GM18505 (cell line): ENCODE results near the gene RIPK4.

Experiments used
- ATAC-seq: cut with Tn5 transposase; IDR thresholded peaks from one replicate; pipeline ENCODE4 v1.9.1; 2021; ENCODE audit not compliant: unreplicated experiment
- POLR2A ChIP-seq: IDR thresholded peaks from 4 replicates; pipeline ENCODE4 v1.6.1; 2011; ENCODE audit warnings: borderline replicate concordance; ENCODE audit not compliant: insufficient read depth, insufficient read length; ENCODE audit errors: extremely low read depth

RIPK4 gene

GRCh38 chr21:41712201-41712600, 54.7 kb downstream of the RIPK4 start:
- ATAC-seq: no peak
- TF ChIP-seq POLR2A: no peak

GRCh38 chr21:41711416-41712007, 55.3 kb downstream of the RIPK4 start:
- TF ChIP-seq POLR2A: no peak
- ATAC-seq: no peak

- no peak for TF ChIP-seq POLR2A
- ATAC-seq: no peak
These were observed 56.1 kb downstream of the RIPK4 start for GRCh38 chr21:41710823-41711160.

- ATAC-seq: no peak
These were observed 56.7 kb downstream of the RIPK4 start for GRCh38 chr21:41709965-41710822.

GRCh38 chr21:41709166-41709565, 57.7 kb downstream of the RIPK4 start:
- no peak for ATAC-seq
- TF ChIP-seq POLR2A: no peak

More at GRCh38 chr21:41709965-41710822, 56.7 kb downstream of the RIPK4 start:
- TF ChIP-seq POLR2A: no peak

GRCh38 chr21:41707960-41708330, 58.9 kb downstream of the RIPK4 start:
- ATAC-seq: no peak
- no peak for TF ChIP-seq POLR2A

GRCh38 chr21:41707231-41707959, 59.5 kb downstream of the RIPK4 start:
- no peak for TF ChIP-seq POLR2A
- no peak for ATAC-seq

- TF ChIP-seq POLR2A: no peak
- no peak for ATAC-seq
These were observed 60.2 kb downstream of the RIPK4 start for GRCh38 chr21:41706678-41707077.

GRCh38 chr21:41706263-41706639, 60.6 kb downstream of the RIPK4 start:
- TF ChIP-seq POLR2A: no peak
- no peak for ATAC-seq

GRCh38 chr21:41705546-41706262, 61.1 kb downstream of the RIPK4 start:
- ATAC-seq: no peak
- no peak for TF ChIP-seq POLR2A

GRCh38 chr21:41703857-41704501, 62.9 kb downstream of the RIPK4 start:
- no peak for ATAC-seq
- no peak for TF ChIP-seq POLR2A

GRCh38 chr21:41701749-41702148, 65.1 kb downstream of the RIPK4 start:
- no peak for ATAC-seq
- no peak for TF ChIP-seq POLR2A

- no peak for TF ChIP-seq POLR2A
- ATAC-seq: no peak
These were observed 67.5 kb downstream of the RIPK4 start for GRCh38 chr21:41699311-41699710.
